Stimulated activated CD4-positive, alpha-beta T cell treated with anti-CD3 and anti-CD28 coated beads, Interleukin-12 subunit alpha, Interleukin-12 subunit beta, amount 100 ng/mL, for 48 hours (primary cell): ENCODE data around the gene XYLT1.

Experiments
- DNase-seq, 3 donors: peaks; one replicate each; pipeline ENCODE4 v3.0.0-alpha.2; 2020; ENCODE audit warnings: low read depth in 2 of 3, low spot score in 1 of 3

XYLT1 gene

DNA sequence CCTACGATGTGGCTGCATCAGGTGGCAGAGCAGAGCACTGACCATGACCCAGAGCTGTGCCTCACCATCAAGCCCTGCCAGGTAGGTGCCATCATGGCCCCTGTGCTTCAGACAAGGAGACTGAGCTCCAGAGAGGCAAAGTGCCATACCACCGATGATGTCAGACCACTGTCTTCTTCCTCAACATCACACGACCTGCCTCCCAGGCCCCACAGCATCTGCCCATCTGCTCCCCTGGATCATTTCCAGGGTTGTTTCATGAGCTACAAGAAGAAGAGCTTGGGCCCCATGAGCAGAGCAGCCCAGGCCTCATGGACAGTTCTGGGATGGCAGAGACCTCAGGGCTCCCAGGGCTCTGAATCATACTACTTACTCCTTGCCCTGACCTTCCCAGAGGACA is 9.9 kb downstream of the XYLT1 start:
- DNase-seq: no peak

DNA sequence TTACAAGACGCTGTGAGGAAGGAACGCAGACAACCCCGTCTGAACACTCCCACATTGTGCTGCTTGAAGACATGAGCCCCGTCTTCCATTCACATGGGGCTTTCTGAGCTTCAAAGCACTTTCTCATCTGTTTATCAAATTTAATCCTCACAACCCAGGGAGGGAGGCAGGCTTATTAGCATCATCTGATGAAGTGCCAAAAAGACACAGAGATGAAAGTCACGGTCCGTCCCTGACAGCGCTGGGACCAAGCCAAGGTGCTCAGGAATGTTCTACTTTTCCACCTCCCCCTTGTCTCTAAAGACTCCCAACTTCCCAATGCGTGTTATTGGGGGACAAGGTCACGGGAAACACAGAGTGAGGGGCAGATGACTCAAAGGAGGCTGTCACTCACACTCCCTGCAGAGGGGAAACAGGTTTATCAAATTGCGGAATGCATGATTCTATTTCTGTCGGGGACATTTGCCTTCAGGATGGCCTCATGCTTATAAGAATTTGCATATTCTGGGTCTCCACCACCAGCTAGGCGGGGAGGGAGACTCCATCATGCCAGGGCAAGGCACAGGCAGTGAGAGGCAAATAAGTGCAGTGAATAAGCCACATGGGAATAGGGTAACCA is 10.7 kb downstream of the XYLT1 start:
- DNase-seq: no peak

DNA sequence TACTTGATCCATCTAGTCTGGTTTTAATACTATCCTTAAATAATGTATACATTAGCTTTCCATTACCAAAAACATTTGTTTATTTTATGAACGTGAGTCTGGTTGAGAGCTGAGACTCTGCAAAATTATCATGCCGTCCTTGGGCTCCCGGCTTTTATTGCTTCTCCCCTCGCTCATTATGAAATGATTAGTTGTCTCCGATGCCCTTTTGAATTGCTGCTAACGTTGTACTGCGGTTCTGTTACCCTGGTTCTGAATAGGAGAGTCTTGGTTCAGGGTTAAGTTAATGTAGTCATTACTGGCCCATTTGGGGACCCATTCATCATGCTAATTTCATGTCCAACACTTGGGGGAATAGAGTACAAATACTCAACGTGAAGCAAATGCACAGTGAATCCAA is 12.8 kb downstream of the XYLT1 start:
- no peak for DNase-seq

DNA sequence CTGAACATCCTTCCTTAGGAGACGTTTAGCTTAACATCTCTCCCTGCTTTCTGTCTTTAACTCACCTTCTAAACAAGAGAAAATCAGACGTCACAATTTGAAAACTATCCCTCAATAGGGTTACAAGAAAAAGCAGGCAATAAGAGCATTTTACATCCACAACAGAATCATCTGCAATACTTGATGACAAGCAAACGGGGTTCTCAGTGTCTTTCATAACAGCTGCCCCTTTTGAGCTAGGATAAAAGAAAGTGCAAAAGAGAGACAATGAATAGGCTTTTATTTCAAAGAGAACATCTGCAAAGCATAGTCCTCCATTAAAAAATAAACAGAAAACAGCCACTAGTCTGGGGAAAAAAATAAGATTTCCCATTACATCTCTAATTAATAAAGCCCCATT is 13.2 kb downstream of the XYLT1 start:
- no peak for DNase-seq

DNA sequence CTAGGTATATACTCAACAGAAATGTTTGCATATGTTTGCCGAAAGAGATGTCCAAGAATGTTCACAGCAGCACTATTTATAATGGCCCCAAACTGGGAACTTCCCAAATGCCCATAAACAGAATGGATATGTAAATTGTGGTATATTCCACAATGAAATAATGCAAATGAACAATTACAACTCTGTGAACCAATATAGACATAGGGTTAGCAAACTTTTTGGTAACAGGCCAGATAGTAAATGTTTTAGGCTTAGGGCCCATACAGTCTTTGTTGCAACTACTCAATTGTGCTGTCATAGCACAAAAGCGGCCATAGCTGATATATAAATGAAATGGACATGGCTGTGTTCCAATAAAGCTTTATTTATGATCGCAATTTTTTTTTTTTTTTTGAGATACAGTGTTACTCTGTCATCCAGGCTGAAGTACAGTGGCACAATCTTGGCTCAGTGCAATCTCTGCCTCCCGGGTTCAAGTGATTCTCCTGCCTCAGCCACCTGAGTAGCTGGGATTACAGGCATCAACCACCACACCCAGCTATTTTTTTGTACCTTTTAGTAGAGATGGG is 16.5 kb downstream of the XYLT1 start:
- no peak for DNase-seq

DNA sequence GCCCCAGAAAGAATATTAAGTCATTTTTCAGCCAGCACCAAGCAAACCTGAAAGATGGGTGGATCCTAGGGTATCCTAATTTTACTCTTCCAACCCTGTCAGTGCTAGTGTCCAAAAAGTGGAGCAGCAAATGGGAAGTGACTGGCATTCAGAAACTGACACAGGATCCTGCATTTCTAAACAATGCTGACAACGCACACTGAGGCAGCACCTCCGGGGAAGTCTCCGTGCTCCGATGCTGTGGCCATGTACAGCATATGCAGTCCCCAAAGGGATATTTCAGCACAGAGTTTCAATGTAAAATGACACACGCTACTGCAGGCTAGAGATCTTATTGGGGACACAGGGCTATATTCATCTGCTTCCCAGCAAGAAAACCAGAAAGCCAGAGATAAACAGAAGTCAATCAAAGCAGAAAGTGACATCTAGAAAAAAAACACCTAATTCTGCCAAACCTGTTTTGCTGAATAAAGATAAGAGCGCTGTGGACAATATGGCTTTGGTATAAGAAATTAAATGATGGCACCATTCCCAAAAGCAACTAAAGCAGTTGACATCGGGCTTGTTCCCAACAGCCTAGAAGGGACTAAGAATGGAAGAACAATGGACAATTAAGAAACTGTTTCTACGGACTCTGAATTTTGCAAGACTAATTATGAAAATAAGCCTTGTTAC is 17.3 kb downstream of the XYLT1 start:
- no peak for DNase-seq

DNA sequence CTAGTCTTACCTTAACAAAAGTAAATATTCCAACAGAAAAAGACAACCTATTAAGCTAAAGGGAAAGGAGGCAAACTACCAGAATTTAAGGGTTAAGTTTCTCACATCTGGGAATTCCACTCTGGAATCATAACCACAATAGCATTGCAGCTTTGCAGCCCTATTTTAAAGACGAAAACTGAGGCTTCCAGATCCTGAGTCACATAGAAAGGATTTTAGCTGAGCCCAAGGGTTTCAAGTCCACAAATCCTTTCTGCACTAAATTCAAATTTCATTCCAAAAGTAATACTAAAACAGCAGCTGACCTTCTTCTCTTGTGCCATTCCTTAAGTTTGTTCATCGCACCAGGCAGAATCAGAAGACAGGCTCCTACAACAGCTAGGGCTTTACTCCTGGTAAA is 17.8 kb downstream of the XYLT1 start:
- no peak for DNase-seq

DNA sequence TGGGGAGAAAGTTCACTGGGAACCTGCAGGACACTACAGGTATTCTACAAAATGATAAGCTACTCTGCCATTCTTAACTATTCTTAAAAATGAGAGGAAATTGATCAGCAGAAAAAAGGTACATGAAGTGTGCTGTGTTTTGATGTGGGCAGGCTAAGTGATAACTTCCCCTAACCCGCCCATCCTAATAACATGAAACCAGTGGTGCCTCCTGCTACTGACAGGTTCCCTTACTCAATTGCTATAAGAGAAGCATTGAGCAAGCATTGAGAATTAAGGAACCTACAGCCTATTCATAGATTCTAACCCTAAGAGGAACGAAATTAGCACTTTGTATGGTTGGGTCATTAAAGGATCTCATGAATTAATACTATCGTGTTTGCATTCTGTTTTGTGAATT is 18.9 kb downstream of the XYLT1 start:
- no peak for DNase-seq

DNA sequence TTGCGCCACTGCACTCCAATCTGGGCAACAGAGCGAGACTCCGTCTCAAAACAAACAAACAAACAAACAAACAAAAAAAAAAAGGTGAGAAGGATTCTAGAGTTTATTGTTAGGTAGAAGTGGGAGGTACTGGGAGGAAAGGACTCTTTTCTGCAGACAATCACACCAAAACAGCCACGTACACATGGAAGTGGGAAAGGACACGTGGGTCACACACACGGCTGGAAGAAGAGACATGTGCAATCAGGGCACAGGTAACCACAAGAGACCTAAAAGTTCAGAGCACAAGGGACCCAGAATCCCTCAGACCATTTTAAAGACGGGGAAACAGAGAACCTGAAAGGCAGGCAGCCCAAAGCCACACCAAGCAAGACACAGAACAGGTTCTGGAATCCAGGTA is 20.5 kb downstream of the XYLT1 start:
- DNase-seq: no peak

DNA sequence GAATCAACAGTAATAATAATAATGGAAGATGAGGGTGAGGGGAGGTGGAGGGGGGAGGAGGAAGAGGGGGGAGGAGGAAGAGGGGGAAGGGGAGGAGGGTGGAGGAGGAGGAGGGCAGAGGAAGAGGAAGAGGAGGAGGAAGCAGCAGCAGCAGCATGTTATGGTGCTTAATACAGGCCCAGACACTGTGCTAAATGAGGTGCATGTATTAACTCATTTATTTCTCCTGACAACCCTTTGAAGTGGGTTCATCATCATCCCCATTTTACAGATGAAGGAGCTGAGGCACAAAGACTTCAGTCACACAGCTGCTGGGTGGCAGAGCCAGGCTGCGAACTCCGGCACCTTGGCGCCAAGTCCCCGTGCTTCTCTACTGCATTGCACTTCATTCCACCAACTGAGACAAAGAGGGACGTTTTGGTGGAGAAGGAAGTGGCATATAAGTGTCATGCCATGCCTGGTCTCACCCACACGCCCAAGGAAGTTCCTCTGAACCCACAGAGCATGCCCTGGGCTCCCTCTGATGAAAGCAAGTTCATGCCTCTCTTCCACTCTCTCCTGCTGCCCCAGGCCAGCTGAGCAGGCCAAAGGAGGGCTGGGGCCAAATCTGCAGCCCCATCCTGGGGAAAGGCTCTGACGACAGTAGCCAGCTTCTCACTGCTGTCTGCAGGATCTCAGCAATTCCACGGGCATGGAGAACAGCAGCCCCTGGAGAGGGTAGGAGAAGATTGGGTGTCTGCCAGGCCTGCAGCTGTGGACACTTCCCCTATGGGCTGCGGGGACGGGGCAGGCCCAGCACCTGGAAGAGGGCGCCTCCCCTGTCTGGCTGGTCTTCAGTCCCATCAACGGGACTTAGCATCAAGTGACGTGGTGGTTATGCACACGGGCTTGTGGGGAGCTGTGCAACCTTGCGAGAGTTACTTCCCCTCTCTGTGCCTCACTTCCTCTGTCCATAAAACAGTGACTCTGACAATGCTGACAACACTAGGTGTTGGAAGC is 21.8 kb downstream of the XYLT1 start:
- peak in 1 of 3 donors; percentile 7 for DNase-seq

DNA sequence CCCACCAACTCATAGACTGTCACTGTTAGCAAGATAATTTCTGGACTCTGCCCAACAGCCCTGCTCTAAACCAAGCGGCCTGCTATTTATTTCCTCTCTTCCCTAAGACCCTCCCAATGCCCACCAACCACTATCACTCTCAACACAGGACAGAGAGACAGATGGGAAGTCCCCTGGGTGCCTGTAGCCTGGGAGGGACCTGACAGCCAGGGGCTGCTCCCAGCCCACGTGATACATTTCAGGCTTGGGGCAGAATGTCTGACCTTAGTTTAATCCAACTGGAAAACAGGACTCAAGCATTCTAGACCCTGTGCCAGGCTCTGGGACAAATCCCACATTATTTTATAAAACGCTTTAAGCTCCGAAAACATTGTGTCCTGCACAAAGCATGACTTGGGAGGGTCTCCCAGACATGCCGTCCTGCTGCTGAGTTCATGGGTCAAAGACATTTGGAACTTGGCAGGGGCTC is 23.6 kb downstream of the XYLT1 start:
- DNase-seq: no peak

DNA sequence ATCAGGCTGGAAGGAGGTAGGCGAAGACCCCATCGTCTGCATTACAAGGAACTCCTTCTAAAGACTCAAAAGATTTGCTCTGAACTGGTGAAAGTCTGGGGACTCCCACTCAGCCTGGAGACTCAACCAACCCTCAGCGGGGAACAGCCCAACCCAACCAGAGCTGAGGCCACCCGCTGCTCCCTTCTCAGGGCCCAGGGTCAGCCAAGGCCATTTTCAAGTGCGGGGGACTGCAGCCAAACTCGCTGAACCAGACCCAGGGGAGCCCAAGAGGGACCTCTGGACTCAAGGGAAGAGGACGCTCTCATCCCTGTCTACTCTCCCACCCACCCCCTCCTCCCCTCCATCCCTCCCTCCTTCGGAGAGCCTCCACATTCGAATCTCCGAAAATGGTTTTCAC is 24.1 kb downstream of the XYLT1 start:
- no peak for DNase-seq

DNA sequence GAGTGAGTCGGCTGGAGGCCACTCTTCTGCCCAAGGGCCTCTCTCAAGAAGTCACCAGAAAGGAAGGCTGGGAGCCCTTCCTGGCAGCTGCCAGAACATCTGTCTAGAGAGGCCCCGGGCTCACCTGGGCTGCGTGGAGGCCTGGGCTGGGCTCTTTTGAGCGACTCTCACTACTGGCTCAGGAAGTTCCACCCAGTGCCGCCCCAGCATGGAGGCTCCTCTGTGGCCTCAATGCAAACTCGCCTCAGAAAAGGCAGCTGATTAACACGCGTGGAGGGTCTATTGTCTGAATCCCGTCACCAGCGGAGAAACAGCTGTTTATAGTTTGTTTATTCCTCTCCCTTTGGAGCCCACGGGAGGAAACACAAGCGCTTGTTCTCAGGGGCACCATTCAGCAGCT is 25.3 kb downstream of the XYLT1 start:
- DNase-seq: no peak

DNA sequence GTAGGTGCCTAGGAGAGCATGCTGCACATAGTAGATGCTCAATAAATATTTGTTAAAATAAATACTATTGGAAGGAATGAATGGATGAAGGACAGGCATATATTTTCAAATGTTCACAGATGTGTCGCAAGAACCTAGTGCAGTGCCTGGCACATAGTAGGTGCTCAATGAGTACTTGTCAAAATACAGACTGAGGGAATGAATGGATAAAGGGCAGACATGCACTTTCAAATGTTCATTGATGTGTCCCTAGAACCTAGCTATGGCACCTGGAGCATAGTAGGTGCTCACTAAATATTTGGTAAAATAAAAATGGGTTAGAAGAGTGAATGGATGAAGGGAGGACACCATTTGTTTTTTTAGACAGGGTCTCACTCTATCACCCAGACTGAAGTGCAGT is 26.1 kb downstream of the XYLT1 start:
- DNase-seq: no peak

DNA sequence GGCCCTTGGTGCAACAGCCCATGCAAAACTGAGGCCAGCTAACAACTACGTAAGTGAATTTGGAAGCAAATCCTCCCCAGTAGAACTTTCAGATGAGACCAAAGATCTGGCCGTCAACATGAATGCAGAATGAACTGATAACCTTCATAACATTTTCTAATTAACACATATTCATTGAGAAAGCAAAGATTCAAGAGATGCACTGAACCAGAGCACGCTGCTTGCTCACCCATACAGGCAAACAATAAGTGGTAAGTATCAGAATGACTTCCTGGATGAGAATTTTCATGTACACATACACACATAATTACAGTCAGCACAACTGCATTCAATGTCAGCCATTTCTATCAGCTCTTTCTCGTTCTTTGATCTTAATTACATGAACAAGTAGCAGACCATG is 30.6 kb downstream of the XYLT1 start:
- DNase-seq: no peak

DNA sequence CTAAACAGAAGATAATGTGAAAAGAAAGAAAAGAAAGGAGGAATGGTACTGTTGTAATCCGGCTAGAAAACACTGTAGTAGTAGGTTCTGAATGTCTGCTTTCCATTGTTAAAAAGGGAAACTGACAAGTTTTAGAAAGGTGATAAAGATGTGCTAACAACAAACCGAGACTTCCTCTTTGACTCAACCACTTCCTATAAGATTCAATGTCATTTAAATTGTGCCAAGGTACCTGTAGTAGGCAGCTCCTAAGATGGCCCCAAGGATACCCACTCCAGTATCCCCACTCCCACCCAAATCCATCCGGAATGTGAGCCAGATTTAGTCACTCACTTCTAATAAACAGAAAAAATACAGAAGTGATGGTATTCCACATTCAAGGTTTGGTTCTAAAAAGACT is 31.2 kb downstream of the XYLT1 start:
- DNase-seq: no peak

DNA sequence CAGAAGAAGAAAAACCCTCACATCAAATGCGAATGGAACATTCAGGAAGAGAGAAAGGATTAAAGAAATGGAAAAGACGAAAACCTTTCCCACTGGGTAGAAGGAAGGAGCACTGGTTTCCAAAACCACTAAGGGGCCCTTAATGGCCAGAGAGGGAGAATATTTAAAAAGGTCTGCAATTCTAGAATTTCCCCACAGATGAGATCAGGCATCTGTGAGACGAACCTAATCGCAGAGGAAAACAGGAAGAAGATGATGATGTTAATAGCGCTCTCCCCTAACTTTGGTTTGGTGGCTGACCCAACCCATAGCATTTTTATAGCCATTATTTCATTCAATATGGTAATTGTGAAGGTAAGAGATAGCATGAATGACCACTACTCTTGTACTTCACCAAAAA is 32.8 kb downstream of the XYLT1 start:
- DNase-seq: no peak

DNA sequence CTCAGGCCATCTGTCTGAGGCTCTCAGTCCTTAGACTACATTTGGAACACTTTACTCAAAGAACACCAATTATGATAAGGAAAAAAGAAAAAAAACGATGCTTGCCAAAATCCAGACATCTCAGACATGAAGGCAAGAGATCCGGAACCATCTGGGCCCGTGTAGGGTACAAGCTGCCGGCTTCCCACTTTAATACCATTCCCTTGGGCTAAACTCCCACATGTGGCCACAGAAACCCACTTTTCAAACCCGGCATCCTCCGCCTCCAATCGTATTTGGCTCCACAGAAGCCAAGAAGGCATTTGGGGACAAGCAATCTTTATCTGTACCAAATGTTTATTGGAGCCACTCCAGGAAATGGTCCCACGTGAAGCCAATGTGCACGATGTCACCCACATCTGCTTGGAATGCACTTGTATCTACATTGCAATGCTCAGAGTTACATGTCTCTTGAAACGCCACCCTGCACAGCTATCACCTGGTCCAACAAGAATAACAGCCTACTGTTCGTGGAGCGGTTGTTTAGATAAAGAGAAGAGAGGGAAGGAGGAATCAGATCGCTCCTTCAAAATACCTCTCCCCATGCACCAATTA is 33.5 kb downstream of the XYLT1 start:
- no peak for DNase-seq

DNA sequence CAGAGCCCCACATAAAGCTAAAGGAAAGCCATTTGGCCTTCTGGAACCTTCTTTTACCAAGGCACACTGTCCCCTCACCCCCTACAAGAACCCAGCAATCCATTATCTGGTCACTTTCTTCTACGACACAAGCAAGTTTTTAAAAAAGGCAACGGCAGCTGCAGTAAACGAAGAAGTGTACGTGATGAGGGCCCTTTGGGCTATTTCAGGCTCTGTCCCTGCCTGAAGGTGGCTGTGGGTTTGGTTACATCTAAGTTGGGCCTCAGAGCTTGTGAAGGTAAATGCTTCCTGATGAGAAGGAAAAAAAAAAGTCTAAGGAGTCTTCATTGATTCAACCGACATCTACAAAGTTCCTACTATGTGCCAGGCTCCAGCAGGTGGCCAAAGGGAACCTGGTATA is 35.4 kb downstream of the XYLT1 start:
- DNase-seq: no peak

DNA sequence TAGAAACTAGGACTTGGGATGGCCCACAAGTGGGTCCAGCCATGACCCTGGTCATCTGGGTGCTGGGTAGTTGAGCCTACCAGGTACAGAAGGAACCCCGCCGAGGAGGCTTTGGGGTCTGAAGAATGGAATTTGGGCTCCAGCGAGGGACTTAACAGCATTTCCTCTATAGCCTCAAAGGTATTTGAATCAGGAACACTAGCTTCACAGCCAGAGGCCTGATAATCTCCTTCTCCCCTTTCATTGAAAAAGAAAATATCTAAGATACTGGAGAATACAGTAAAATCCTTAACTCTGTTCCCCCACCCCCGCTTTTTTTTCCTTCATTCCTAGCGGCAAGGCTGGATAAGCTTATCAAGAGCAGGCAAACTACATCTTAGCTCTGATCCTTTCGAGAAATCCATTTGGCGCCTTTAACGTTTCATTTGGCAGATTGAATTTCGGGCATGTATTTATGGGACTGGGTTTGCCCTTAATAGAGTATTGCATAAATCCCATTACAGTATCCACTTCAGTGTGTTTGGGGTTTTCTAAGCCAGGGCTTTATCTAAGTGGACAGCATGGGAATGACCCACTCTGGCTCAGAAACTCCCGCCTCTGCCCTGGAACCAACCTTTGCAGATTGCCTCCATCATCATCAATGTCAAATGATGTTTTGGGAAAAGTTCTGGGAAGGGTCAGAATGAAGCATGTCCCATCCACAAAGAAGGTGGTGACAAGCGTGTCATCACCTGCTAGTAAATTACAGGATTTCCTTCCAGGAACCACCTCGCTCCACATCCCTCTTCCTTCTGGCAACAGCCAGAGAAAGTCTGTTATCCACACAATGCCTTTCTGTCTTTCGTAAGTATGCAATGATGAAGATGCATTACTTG is 36.9 kb downstream of the XYLT1 start:
- no peak for DNase-seq
